Fibroblast of the aortic adventitia (primary cell): ENCODE data around the gene ZNF385D. TPM values are rescaled to one million over a fixed set of nuclear protein-coding genes. Genes with fewer than 3 reads are reported as not detected.

Experiments
- DNase-seq: peaks from one replicate; pipeline ENCODE4 v3.0.0-alpha.2; 2010; ENCODE audit warnings: low read depth
- H3K4me3 ChIP-seq: 2 replicates; pipeline ENCODE4 v1.5.1; 2011; ENCODE audit warnings: low read depth, mild to moderate bottlenecking, control low read depth, low read length, moderate library complexity
- total RNA-seq: library from RNA; depleted of rRNA; stranded (reverse); fragments of >200 nt; gene quantifications from 2 replicates; pipeline ENCODE4 v1.2.3, GENCODE V29; 2012; ENCODE audit warnings: low replicate concordance
- TF ChIP-seq, protein P1 (sequence below): IDR thresholded peaks from 2 replicates; pipeline ENCODE4 v1.5.1; 2011; ENCODE audit warnings: mild to moderate bottlenecking, low read length, control low read depth, inconsistent platforms; ENCODE audit not compliant: insufficient read depth

The ZNF385D gene
- total RNA-seq, 1 donor, result 11.5 TPM

DNA sequence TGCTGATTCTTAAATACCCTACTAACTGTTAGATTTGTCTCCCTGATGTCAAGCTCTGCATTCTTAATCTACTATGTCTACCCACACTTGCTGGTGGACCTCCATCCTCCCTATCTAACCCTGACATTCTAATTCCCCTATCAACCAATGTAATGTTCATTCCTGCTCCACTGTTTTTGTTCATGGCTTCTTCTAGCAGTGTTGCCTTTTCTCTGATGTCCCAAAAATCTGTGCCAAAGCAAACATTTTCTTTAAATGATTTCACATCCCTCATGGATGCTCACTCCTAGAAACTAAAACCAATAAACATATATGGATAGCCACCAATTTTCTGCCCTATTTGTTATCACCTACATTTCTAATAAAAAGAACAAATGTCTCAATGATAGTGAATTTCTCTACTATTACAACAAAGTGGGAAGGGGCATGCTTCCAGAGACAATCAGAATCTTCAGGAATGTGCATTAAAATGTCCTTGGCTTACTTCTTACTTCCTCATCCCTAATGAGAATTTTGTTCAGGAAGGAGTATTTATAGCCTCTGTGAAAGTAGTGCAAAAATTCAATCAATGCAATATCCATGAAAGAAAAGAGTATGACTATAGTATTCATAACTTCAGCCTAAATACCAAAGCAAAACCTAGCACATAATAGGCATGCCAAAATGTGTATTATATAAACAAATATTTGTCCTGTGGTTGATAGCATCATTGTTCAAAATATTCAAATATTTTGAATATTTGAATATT lies 273.3 kb downstream of the ZNF385D start:
- TF ChIP-seq, protein P1, sequence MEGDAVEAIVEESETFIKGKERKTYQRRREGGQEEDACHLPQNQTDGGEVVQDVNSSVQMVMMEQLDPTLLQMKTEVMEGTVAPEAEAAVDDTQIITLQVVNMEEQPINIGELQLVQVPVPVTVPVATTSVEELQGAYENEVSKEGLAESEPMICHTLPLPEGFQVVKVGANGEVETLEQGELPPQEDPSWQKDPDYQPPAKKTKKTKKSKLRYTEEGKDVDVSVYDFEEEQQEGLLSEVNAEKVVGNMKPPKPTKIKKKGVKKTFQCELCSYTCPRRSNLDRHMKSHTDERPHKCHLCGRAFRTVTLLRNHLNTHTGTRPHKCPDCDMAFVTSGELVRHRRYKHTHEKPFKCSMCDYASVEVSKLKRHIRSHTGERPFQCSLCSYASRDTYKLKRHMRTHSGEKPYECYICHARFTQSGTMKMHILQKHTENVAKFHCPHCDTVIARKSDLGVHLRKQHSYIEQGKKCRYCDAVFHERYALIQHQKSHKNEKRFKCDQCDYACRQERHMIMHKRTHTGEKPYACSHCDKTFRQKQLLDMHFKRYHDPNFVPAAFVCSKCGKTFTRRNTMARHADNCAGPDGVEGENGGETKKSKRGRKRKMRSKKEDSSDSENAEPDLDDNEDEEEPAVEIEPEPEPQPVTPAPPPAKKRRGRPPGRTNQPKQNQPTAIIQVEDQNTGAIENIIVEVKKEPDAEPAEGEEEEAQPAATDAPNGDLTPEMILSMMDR, result no peak
- peak; percentile 47 for DNase-seq

DNA sequence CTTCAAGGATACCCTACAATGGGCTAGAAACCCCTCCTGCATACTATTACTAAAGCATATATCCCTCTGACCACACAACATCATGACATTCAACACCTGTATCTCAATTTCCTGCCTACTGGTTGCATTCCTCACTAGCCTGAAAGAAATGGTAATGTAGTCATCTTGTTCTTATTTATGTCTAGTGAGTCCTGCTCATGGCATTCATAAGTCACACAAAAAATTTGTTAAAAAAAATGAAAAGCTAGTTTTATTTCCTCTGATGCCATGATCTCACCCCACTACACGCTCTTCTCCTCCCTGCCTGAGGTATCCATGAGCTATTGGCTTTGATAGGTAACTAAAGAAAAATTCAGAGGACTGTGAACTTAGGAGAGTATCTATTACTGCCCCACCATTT lies 284.5 kb downstream of the ZNF385D start:
- no peak for DNase-seq
- TF ChIP-seq, protein P1, result no peak

More for the DNA sequence above, 273.3 kb downstream of the ZNF385D start:
- H3K4me3 ChIP-seq, result no peak overlapping the region

DNA sequence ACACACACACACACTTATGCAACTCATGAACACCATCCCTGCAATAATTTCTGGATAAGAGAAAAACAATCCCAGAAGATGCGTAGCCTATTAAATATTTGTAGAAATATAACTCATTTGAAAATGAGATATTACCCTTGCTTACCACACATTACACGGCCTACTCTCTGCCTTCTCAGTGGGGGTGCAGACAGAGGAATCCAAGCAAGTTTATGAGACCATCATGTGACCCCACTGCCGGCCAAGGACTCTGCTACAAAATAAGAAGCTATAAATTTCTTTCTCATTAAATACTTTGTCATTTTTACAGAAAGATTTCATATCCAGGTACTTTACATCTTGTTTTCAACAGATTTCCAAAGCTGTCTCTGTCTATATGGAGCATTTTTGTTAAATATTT lies 286.3 kb downstream of the ZNF385D start:
- no peak for DNase-seq
- TF ChIP-seq, protein P1, result no peak

More for the DNA sequence above, 284.5 kb downstream of the ZNF385D start:
- no peak overlapping the region for H3K4me3 ChIP-seq

DNA sequence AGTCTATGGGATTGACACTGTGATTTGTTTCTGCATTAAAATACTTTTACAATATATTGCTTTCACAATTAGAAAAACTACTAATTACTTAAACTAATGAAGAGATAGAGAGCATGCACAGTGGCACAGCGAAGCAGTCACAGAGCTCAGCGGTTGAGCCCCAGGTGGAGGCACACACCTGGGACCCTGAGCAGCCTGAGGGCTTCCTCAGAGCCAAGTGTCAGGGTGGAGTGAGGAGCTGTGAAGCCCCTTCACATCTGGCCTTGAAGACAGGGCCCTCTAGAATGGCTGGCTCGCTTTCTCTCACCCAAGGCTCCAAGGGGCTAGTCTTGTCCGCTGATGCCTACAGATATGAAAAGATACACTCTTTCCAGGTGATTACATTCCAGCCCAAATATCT lies 287.7 kb downstream of the ZNF385D start:
- no peak for DNase-seq
- TF ChIP-seq, protein P1, result no peak
- no peak overlapping the region for H3K4me3 ChIP-seq

More for the DNA sequence above, 286.3 kb downstream of the ZNF385D start:
- H3K4me3 ChIP-seq, result no peak overlapping the region

DNA sequence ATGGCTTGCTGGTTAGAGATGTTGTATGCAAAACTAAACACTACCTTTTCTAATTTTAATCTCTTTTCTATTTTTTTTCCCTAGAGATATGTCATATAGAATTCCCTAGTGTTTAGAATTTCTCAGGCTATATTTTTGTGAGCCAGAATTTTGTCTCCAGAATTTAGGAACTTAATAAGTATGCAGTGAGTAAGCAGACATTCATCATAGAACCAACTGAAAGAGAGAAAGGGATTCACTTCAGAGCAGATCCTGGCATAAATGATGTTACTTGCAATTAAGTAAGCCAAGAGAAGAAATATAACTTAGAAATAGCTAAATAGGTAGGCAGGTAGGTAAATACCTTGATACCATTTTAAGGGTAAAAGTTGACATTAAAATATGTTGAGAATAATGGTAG lies 288.9 kb downstream of the ZNF385D start:
- TF ChIP-seq, protein P1, result no peak
- DNase-seq, result peak; percentile 47
- H3K4me3 ChIP-seq, result no peak overlapping the region

DNA sequence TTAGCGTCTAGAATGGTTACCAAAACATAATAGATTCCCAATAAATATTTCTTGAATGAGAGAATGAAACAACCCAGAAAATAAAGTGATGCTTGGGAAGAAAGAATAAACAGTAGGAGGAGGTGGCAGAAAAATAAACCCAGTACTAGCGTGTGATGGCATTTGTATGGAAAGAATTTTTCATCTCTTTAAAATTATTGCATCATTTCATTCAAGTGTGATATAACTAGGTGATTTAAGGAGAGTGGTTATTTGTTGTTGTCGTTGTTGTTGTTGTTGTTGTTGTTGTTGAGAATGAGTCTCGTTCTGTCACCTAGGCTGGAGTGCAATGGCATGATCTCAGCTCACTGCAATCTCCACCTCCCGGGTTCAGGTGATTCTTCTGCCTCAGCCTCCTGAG lies 293.9 kb downstream of the ZNF385D start:
- TF ChIP-seq, protein P1, result no peak
- no peak overlapping the region for H3K4me3 ChIP-seq
- no peak for DNase-seq
